ENCODE data around the gene HOMER3. TPM values are rescaled to one million over a fixed set of nuclear protein-coding genes. Genes with fewer than 3 reads are reported as not detected.

The HOMER3 gene
- total and polyA plus RNA-seq, 12 donors: 13.9 to 130 (median 34.8) TPM

DNA sequence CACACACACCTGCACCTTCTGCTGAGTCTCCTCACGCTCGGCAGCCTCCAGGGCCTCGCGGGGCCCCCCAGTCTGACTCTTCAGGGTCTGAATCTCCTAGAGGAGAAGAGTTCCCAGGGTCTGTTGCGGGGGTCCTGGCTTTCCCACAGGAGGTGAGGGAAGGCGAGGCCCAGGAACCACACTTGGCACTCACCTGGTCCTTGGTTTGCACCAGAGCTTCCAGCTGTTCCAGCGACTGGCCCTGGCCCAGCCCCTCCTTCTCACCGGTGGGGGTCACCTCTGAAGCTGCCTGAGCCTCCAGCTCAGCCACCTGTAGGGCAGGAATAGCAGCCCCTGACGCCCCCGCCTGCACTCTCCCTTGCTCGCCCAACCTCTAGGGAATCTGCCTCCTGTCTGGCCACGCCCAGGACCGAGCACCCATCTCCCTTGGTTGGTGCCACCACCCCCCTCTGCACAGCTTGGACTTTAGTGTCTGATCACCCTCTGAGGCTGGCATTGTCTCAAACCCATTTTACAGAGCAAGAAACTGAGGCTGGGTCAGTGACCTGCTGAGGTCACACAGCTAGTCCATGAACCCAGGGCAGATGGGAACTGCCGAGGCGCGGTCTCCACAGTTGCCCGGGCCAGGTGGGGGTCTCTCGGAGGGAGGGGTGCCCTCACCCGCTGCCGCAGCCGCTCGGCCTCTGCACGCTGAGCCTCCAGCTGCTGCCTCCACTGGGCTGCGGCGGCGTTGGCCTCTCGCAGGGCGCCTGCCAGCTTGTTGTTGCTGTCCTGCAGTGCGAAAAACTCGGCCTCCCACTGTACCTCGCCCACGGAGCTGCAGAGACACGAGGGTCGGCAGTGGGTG is 9.5 kb downstream of the HOMER3 start:
- WGBS, 4 donors: 84 to 96% (median 90%) methylated on average over 11 to 34 of the region's 34 CpGs
- Histone ChIP-seq H3K27ac (peak overlapping the region in 1 of 5 donors; percentile 20), H3K4me3 (no peak overlapping the region), H3K36me3 (replicated peaks in 1 of 2) (peaks cover 0 to 41% of the 10 kb centered on the region in 2 donors), H3K9me3 (replicated peaks in 1 of 3) (no peaks in the 10 kb centered on the region), H3K27me3 (no peaks in the 10 kb centered on the region), H3K4me1 (replicated peaks in 1 of 2) (peaks cover 0 to 7% of the 10 kb centered on the region in 2 donors)
- intact Hi-C loops (cut with DNase I): no loop called here
- peak in 1 of 7 donors; percentile 39 for DNase-seq
- TF ChIP-seq POLR2A (IDR thresholded peaks at IDR 0.05): no peak
- TF ChIP-seq, protein P1, sequence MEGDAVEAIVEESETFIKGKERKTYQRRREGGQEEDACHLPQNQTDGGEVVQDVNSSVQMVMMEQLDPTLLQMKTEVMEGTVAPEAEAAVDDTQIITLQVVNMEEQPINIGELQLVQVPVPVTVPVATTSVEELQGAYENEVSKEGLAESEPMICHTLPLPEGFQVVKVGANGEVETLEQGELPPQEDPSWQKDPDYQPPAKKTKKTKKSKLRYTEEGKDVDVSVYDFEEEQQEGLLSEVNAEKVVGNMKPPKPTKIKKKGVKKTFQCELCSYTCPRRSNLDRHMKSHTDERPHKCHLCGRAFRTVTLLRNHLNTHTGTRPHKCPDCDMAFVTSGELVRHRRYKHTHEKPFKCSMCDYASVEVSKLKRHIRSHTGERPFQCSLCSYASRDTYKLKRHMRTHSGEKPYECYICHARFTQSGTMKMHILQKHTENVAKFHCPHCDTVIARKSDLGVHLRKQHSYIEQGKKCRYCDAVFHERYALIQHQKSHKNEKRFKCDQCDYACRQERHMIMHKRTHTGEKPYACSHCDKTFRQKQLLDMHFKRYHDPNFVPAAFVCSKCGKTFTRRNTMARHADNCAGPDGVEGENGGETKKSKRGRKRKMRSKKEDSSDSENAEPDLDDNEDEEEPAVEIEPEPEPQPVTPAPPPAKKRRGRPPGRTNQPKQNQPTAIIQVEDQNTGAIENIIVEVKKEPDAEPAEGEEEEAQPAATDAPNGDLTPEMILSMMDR (IDR thresholded peaks at IDR 0.05): no peak

DNA sequence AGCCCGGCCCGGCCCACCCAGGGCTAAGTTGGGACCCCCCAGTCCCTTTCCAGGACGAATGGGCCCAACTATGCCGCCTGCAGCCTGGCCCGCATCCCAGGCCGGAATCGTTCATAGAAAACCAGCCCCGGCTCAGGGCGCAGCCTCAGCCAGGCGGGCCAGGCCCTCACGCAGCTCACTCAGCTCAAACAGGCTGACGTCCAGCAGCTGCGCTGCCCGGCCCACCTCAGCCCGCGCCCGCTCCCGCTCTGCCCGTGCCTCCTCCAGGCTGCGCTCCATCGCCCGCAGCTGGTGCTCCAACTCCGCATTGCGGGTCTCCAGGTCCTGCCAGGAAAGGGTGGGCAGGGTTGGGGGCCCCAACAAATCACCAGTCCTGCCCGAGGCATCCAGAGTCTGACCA is 11.7 kb downstream of the HOMER3 start:
- H3K4me1 ChIP-seq (replicated peaks in 1 of 2): peaks cover 0 to 7% of the 10 kb centered on the region in 2 donors
- intact Hi-C loops (cut with DNase I): loop anchor here in 1 of 2 donors (10.0 kb wide), 1 partner anchor 465 kb away; no protein-coding TSS in a partner anchor
- no peak overlapping the region for H3K4me3 ChIP-seq
- TF ChIP-seq POLR2A (IDR thresholded peaks at IDR 0.05): no peak
- TF ChIP-seq, protein P1 (IDR thresholded peaks at IDR 0.05): no peak
- peaks cover 0 to 63% of the 10 kb centered on the region in 2 donors for H3K36me3 ChIP-seq (replicated peaks in 1 of 2)
- H3K9me3 ChIP-seq (replicated peaks in 1 of 3): no peaks in the 10 kb centered on the region
- H3K27ac ChIP-seq: no peak overlapping the region
- 91 to 100% (median 92%) methylated on average over 2 to 25 of the region's 25 CpGs for WGBS, 4 donors
- no peak for DNase-seq
- no peaks in the 10 kb centered on the region for H3K27me3 ChIP-seq

DNA sequence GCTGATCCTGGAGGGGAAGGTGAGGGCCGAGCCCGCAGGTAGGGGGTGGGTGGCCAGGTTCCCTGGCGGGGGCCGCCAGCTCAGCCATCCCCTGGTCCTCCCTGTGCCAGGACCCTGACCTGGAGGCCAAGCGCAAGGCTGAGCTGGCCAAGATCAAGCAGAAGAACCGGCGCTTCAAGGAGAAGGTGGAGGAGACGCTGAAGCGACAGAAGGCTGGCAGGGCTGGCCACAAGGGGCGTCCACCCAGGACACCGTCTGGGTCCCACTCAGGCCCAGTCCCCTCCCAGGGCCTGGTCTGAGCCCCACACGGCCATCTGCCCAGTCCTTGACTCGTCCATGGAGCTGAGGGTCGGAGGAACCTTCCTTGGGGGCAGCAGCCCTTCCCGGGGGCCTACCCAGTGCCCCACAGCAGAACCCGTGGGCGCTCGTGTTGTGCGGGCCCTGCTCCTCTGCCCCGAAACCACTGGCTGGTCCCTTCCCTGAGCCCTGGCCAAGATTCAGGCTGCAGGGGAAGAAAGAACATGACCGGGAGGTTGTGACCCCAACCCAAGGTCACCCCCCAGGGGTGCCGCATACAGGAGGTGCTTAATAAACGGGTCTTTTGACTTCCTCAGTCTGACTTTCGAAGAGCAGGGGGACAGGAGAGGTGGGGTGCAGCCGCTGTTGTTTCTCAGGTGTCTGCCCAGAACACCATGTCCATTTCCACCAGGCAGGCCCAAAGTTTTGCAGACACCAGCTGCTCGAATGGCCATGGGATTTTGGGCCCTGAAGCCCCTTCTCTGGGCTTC is 12.8 kb downstream of the HOMER3 start:
- H3K27me3 ChIP-seq: no peaks in the 10 kb centered on the region
- peaks cover 0 to 7% of the 10 kb centered on the region in 2 donors for H3K4me1 ChIP-seq (replicated peaks in 1 of 2)
- intact Hi-C loops (cut with DNase I): loop anchor here in 1 of 2 donors (10.0 kb wide), 1 partner anchor 463 kb away; no protein-coding TSS in a partner anchor
- no peak for TF ChIP-seq POLR2A (IDR thresholded peaks at IDR 0.05)
- TF ChIP-seq, protein P1 (IDR thresholded peaks at IDR 0.05): no peak
- DNase-seq: no peak
- H3K27ac ChIP-seq: no peak overlapping the region
- H3K4me3 ChIP-seq: no peak overlapping the region
- H3K36me3 ChIP-seq (replicated peaks in 1 of 2): peaks cover 0 to 66% of the 10 kb centered on the region in 2 donors
- WGBS, 4 donors: 79 to 87% (median 85%) methylated on average over 17 to 26 of the region's 26 CpGs
- no peaks in the 10 kb centered on the region for H3K9me3 ChIP-seq (replicated peaks in 1 of 3)

DNA sequence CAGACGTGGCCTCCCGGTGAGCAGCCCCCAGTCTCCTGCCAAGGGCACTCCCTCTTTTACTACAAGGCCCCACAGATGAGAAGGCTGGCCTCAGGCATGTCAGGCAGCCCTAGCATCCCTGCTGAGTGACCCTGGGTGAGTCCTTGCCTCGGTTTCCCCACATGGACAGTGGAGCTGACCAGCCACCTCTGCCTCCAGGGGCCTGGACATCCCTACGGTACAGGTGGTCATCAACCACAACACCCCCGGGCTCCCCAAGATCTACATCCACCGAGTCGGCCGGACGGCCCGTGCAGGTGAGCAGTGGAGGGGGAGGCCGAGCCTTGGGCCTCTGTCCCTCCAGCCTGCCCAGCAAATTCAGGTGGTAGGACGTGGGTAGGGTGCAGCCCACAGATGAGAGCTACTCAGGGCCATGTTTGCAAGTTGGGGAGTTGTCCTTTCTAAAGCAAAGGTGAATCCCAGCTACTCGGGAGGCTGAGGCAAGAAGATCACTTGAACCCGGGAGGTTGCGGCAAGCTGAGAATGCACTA is 16.3 kb downstream of the HOMER3 start:
- intact Hi-C loops (cut with DNase I): loop anchor here in 1 of 2 donors (10.0 kb wide), 1 partner anchor 460 kb away; no protein-coding TSS in a partner anchor
- Histone ChIP-seq H3K27me3 (no peaks in the 10 kb centered on the region), H3K4me1 (replicated peaks in 1 of 2) (peaks cover 7 to 9% of the 10 kb centered on the region in 2 donors), H3K27ac (no peak overlapping the region), H3K4me3 (no peak overlapping the region), H3K36me3 (replicated peaks in 1 of 2) (peaks cover 0 to 83% of the 10 kb centered on the region in 2 donors), H3K9me3 (replicated peaks in 1 of 3) (no peaks in the 10 kb centered on the region)
- 88 to 90% (median 89%) methylated on average over 13 to 15 of the region's 15 CpGs for WGBS, 4 donors
- DNase-seq: no peak
- TF ChIP-seq POLR2A (IDR thresholded peaks at IDR 0.05): no peak
- TF ChIP-seq, protein P1 (IDR thresholded peaks at IDR 0.05): no peak
